NT2/D1 (cell line): ENCODE measurements around the gene PLCB3.

Experiments used
- SUZ12 ChIP-seq: IDR thresholded peaks from 2 replicates; pipeline ENCODE4 v1.6.1; 2011; ENCODE audit not compliant: insufficient read length, insufficient read depth; ENCODE audit errors: extremely low read depth
- YY1 ChIP-seq: IDR thresholded peaks from 2 replicates; pipeline ENCODE4 v1.6.1; 2011; ENCODE audit not compliant: insufficient read length, insufficient read depth
- ZNF274 ChIP-seq: IDR thresholded peaks from 2 replicates; pipeline ENCODE4 v1.6.1; 2011; ENCODE audit warnings: mild to moderate bottlenecking, low read depth, low read length

DNA sequence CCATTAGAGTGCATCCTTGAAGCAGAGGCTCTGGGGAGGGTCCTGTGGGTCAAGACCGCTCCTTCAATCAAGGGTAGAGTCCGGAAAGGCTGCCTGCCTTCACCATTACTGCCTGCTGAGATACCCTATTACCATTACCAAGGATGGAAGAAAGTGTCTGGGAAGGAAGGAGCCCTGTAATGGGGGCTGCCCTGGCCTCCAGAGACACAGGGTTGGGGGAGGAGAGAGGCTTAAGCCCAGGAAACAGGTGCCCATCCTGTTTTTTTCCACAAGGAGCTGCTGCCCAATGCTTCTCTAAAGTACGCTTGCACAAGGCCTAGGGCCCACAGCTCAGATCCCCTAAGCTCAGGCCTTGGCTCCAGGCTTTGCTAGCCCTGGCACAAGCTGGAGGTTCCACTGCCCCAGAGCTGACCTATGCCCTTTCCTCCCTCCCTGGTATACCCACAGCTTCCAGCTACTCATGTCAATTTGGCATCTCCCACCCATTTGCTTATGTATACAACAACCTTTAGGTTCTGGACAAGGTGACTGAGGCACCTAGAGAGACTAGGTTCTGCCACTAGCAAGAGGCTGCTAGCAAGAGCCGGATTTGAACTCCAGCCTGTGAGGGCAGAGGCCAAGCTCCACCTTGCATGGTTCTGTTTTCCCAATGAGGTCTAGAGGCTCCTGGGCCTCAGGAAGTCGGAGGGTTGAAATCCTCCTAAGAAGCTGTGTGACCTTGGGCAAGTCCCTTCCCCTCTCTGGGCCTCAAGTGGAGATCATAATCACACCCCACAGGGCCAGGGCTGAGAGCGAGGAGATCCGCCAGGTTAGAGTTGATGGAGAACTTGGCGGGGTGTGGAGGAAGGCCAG is 1.5 kb upstream of the PLCB3 start:
- TF ChIP-seq YY1 (no peak), ZNF274 (no peak), SUZ12 (no peak)
